IMR-90 (cell line): ENCODE measurements around the gene LAMB2. TPM values are rescaled to one million over a fixed set of nuclear protein-coding genes. Genes with fewer than 3 reads are reported as not detected.

Source experiments
- ATAC-seq: fragments of 200-7000 bp; cut with Tn5 transposase; 2 replicates; pipeline ENCODE4 v1.9.1; 2020; ENCODE audit warnings: low read depth, mild to moderate bottlenecking, moderate library complexity
- BruUV-seq: library from RNA; stranded (reverse); fragments of 400-500 nt; replicated peaks from 2 replicates; lab custom pipeline; 2021; lab: Mats Ljungman, UMichigan
- CTCF ChIA-PET: fragments of 300-600 bp; formaldehyde crosslinking; extraction: SDS; loops from one replicate; lab custom pipeline; 2021; ENCODE audit warnings: antibody characterized with exemption; lab: Yijun Ruan, JAX
- POLR2A ChIA-PET: fragments of 300-600 bp; sonication (Branson Sonifier 250); formaldehyde crosslinking; loops from one replicate; lab custom pipeline; 2022; ENCODE audit warnings: antibody characterized with exemption; ENCODE audit not compliant: unreplicated experiment; lab: Charles Lee
- DNase-seq: peaks from one replicate; pipeline ENCODE4 v3.0.0; 2013
- H2AFZ ChIP-seq: replicated peaks from 2 replicates; pipeline ENCODE3; 2013; ENCODE audit warnings: low read length, mild to moderate bottlenecking; ENCODE audit not compliant: poor library complexity
- H2AK5ac ChIP-seq: 2 replicates; pipeline ENCODE4 v1.6.1; 2013; ENCODE audit warnings: low read depth, low read length, inconsistent platforms
- H2AK9ac ChIP-seq: replicated peaks from 2 replicates; pipeline ENCODE3; 2013; ENCODE audit warnings: mild to moderate bottlenecking, low read depth, low read length, moderate library complexity; ENCODE audit not compliant: poor library complexity
- H2BK120ac ChIP-seq: 2 replicates; pipeline ENCODE4 v1.6.1; 2013; ENCODE audit warnings: low read depth, low read length, inconsistent platforms
- H2BK15ac ChIP-seq: 3 replicates; pipeline ENCODE4 v1.6.1; 2013; ENCODE audit warnings: low read depth, low read length, inconsistent platforms
- H2BK20ac ChIP-seq: 2 replicates; pipeline ENCODE4 v1.6.1; 2013; ENCODE audit warnings: low read depth, mild to moderate bottlenecking, inconsistent platforms, low read length, moderate library complexity
- H2BK5ac ChIP-seq: 2 replicates; pipeline ENCODE4 v1.6.1; 2013; ENCODE audit warnings: mild to moderate bottlenecking, low read depth, low read length, inconsistent platforms; ENCODE audit not compliant: poor library complexity, severe bottlenecking
- H3K14ac ChIP-seq: replicated peaks from 2 replicates; pipeline ENCODE4 v1.6.1; 2013; ENCODE audit warnings: low read depth, low read length, inconsistent platforms
- H3K18ac ChIP-seq: 2 replicates; pipeline ENCODE4 v1.6.1; 2013; ENCODE audit warnings: low read depth, low read length, control low read depth
- H3K23ac ChIP-seq: 2 replicates; pipeline ENCODE4 v1.6.1; 2013; ENCODE audit warnings: low read depth, low read length, inconsistent platforms
- H3K27ac ChIP-seq: 2 replicates; pipeline ENCODE4 v1.5.1; 2013; ENCODE audit warnings: mild to moderate bottlenecking, control low read depth, low read length; ENCODE audit not compliant: insufficient read depth
- H3K27me3 ChIP-seq: 2 replicates; pipeline ENCODE4 v1.6.1; 2013; ENCODE audit warnings: low read length; ENCODE audit not compliant: control insufficient read depth, insufficient read depth
- H3K36me3 ChIP-seq: 2 replicates; pipeline ENCODE4 v1.6.1; 2013; ENCODE audit warnings: low read length, mixed read lengths; ENCODE audit not compliant: control insufficient read depth, insufficient read depth
- H3K4ac ChIP-seq: 2 replicates; pipeline ENCODE4 v1.6.1; 2013; ENCODE audit warnings: low read depth, low read length, inconsistent platforms
- H3K4me1 ChIP-seq: 2 replicates; pipeline ENCODE4 v1.6.1; 2013; ENCODE audit warnings: low read length, mixed read lengths; ENCODE audit not compliant: control insufficient read depth, insufficient read depth
- H3K4me2 ChIP-seq: 2 replicates; pipeline ENCODE4 v1.6.1; 2013; ENCODE audit warnings: low read depth, mild to moderate bottlenecking, control low read depth, low read length, moderate library complexity
- H3K4me3 ChIP-seq: 2 replicates; pipeline ENCODE4 v1.5.1; 2013; ENCODE audit warnings: low read depth, mild to moderate bottlenecking, control low read depth, low read length, moderate library complexity; ENCODE audit not compliant: insufficient read depth
- H3K56ac ChIP-seq: 2 replicates; pipeline ENCODE4 v1.6.1; 2013; ENCODE audit warnings: low read length, inconsistent platforms; ENCODE audit not compliant: insufficient read depth; ENCODE audit errors: extremely low read depth
- H3K79me1 ChIP-seq, 2 experiments: 2 replicates each; pipeline ENCODE4 v1.6.1; 2013; ENCODE audit warnings: low read length in 2 of 2, inconsistent platforms in 1 of 2, low read depth in 1 of 2
- H3K9ac ChIP-seq: 2 replicates; pipeline ENCODE4 v1.6.1; 2013; ENCODE audit warnings: low read depth, low read length, control low read depth
- H3K9me1 ChIP-seq: 2 replicates; pipeline ENCODE4 v1.6.1; 2013; ENCODE audit warnings: low read length, inconsistent platforms; ENCODE audit not compliant: insufficient read depth
- H3K9me3 ChIP-seq: 2 replicates; pipeline ENCODE4 v1.6.1; 2013; ENCODE audit warnings: low read length; ENCODE audit not compliant: control insufficient read depth, insufficient read depth
- H4K20me1 ChIP-seq: 2 replicates; pipeline ENCODE4 v1.6.1; 2013; ENCODE audit warnings: low read length, inconsistent platforms; ENCODE audit not compliant: insufficient read depth
- H4K5ac ChIP-seq: 2 replicates; pipeline ENCODE4 v1.6.1; 2013; ENCODE audit warnings: mild to moderate bottlenecking, low read depth, low read length, control low read depth
- H4K8ac ChIP-seq, 2 experiments: 2 replicates each; pipeline ENCODE4 v1.6.1; 2013; ENCODE audit warnings: low read depth in 2 of 2, low read length in 2 of 2, control low read depth in 1 of 2, inconsistent platforms in 1 of 2
- H4K91ac ChIP-seq: 2 replicates; pipeline ENCODE4 v1.6.1; 2013; ENCODE audit warnings: low read depth, low read length, inconsistent platforms; ENCODE audit not compliant: insufficient read depth
- BHLHE40 ChIP-seq: fragments of 150-350 bp; IDR thresholded peaks from 2 replicates; pipeline ENCODE4 v1.6.1; 2016; ENCODE audit warnings: mild to moderate bottlenecking, low read depth, low read length
- CEBPB ChIP-seq: IDR thresholded peaks from 2 replicates; pipeline ENCODE4 v1.6.1; 2012; ENCODE audit warnings: low read depth, low read length, improper control_type of control experiment
- CHD1 ChIP-seq: IDR thresholded peaks from 2 replicates; pipeline ENCODE4 v1.6.1; 2012; ENCODE audit warnings: low read depth, low read length, improper control_type of control experiment
- FOS ChIP-seq: fragments of 150-350 bp; IDR thresholded peaks from 2 replicates; pipeline ENCODE4 v1.6.1; 2016; ENCODE audit warnings: low read depth, low read length
- MAFK ChIP-seq: IDR thresholded peaks from 2 replicates; pipeline ENCODE4 v1.6.1; 2012; ENCODE audit warnings: low read depth, low read length, improper control_type of control experiment
- MAZ ChIP-seq: IDR thresholded peaks from 2 replicates; pipeline ENCODE4 v1.6.1; 2012; ENCODE audit warnings: low read depth, mild to moderate bottlenecking, low read length, improper control_type of control experiment, moderate library complexity, borderline replicate concordance
- MXI1 ChIP-seq: IDR thresholded peaks from 2 replicates; pipeline ENCODE4 v1.6.1; 2012; ENCODE audit warnings: low read depth, mild to moderate bottlenecking, low read length, moderate library complexity, borderline replicate concordance
- NFE2L2 ChIP-seq: fragments of 150-350 bp; IDR thresholded peaks from 2 replicates; pipeline ENCODE4 v1.6.1; 2016; ENCODE audit warnings: low read depth, mild to moderate bottlenecking, low read length
- POLR2A ChIP-seq: IDR thresholded peaks from 2 replicates; pipeline ENCODE4 v1.6.1; 2012; ENCODE audit warnings: mild to moderate bottlenecking, low read depth, low read length
- RAD21 ChIP-seq: IDR thresholded peaks from 2 replicates; pipeline ENCODE4 v1.6.1; 2012; ENCODE audit warnings: low read length, improper control_type of control experiment
- RCOR1 ChIP-seq: IDR thresholded peaks from 2 replicates; pipeline ENCODE4 v1.6.1; 2012; ENCODE audit warnings: mild to moderate bottlenecking, low read length, improper control_type of control experiment; ENCODE audit not compliant: insufficient replicate concordance
- RFX5 ChIP-seq: IDR thresholded peaks from 2 replicates; pipeline ENCODE4 v1.8.0; 2012; ENCODE audit warnings: low read depth, mild to moderate bottlenecking, low read length, moderate library complexity
- SMC3 ChIP-seq: fragments of 150-350 bp; IDR thresholded peaks from 2 replicates; pipeline ENCODE4 v1.6.1; 2016; ENCODE audit warnings: low read depth, mild to moderate bottlenecking, antibody characterized with exemption, low read length, moderate library complexity
- WGBS, 2 experiments: methylation state at CpG; one replicate each; pipeline versions ENCODE4 v1.1.5 to v1.1.7; 2013; ENCODE audit warnings: missing lambda C conversion rate in 2 of 2; ENCODE audit not compliant: insufficient read length in 1 of 2; ENCODE audit errors: extremely low coverage in 2 of 2; 5-methylcytosine and 5-hydroxymethylcytosine counted together
- dilution Hi-C: fragments of 300-500 bp; cut with HindIII; formaldehyde crosslinking; loops from one replicate; pipeline ENCODE4 v1.14.3; 2018; ENCODE audit warnings: low sequenced_read_pairs; ENCODE audit not compliant: unreplicated experiment
- in situ Hi-C: fragments of 300-500 bp; cut with MboI; formaldehyde crosslinking; loops from 3 replicates; pipeline ENCODE4 v1.14.3; 2019; ENCODE audit warnings: low sequenced_read_pairs, inconsistent platforms, mixed read lengths
- intact Hi-C: fragments of 100-400 bp; cut with micrococcal nuclease; formaldehyde crosslinking; loops from 2 replicates; pipeline ENCODE4 v1.10.0; 2022
- polyA plus RNA-seq, 3 experiments: library from polyadenylated mRNA; depleted of rRNA; stranded (reverse); fragments of >200 nt; gene quantifications; 2 replicates each; pipeline ENCODE4 v1.2.3, GENCODE V29; 2012; ENCODE audit warnings: low replicate concordance in 1 of 3
- total RNA-seq: library from RNA; depleted of rRNA; stranded (reverse); fragments of >200 nt; gene quantifications from 2 replicates; pipeline ENCODE4 v1.2.3, GENCODE V29; 2012
- TF ChIP-seq, protein P1 (sequence below): conservative IDR thresholded peaks from 2 replicates; pipeline ENCODE4 v1.5.1; 2012; ENCODE audit warnings: mild to moderate bottlenecking, low read depth, low read length, improper control_type of control experiment
- TF ChIP-seq, protein P2 (sequence below): fragments of 150-350 bp; IDR thresholded peaks from 2 replicates; pipeline ENCODE4 v1.6.1; 2017; ENCODE audit warnings: mild to moderate bottlenecking, antibody characterized with exemption, low read length, low read depth
- TF ChIP-seq, protein P3 (sequence below): fragments of 150-350 bp; IDR thresholded peaks from 2 replicates; pipeline ENCODE4 v1.6.1; 2016; ENCODE audit warnings: low read depth, mild to moderate bottlenecking, low read length, moderate library complexity, borderline replicate concordance

The LAMB2 gene
- total and polyA plus RNA-seq, 2 of the 4 experiments (the other 2 are of a cell fraction), result 213 to 570 TPM

DNA sequence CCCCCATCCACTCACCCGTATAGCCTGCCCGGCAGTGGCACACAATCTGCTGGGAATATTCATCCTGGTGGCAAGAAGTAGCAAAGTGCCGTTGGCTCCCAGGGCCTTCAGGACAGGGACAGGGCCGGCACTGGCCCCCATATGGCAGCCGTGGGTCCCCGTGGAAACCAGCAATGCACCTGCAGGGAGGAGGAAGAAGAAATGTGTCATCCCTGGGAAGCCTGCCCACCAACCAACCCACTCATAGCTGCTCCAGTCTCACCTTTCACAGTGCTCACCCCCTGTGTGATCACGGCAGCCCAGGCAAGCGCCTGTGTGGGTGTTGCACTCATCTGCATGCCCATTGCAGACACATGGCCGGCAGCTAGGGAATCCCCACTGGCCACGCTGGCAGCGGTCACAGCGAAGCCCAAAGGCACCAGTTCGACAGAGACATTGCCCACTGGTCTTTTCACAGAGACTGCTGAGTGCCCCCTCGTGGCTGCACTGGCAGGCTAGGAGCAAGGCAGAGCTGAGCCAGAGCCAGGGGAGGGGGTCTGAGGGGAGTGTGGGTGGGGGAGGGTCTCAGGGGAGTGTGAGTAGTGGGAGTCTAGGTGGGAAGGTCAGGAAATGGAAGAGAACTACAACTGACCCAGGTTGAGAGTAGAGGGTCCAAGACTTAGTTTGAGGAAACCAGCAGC is 7.7 kb downstream of the LAMB2 start:
- Histone ChIP-seq H3K4me1 (no peaks in the 10 kb centered on the region), H2AK5ac (no peak overlapping the region), H3K18ac (no peak overlapping the region), H3K4ac (no peak overlapping the region), H3K56ac (no peak overlapping the region), H3K9ac (no peak overlapping the region), H3K36me3 (peaks cover 82% of the 10 kb centered on the region), H3K23ac (no peak overlapping the region), H4K5ac (no peak overlapping the region), H3K9me3 (no peaks in the 10 kb centered on the region), H2BK5ac (no peak overlapping the region), H3K27ac (no peak overlapping the region), H3K79me1 (peaks cover 17 to 52% of the 10 kb centered on the region in 2 experiments), H2AFZ (no peak overlapping the region), H3K14ac (no peak overlapping the region), H3K4me3 (no peak overlapping the region), H4K8ac (no peak overlapping the region), H2AK9ac (no peak overlapping the region), H3K4me2 (no peak overlapping the region), H2BK120ac (no peak overlapping the region), H4K20me1 (peaks cover 13% of the 10 kb centered on the region), H4K91ac (no peak overlapping the region), H2BK20ac (no peak overlapping the region), H3K9me1 (peaks cover 8% of the 10 kb centered on the region; the same call in 1 of the 2 replicates), H2BK15ac (no peak overlapping the region), H3K27me3 (no peaks in the 10 kb centered on the region)
- ChIA-PET POLR2A (no interaction called here), CTCF (no interaction called here)
- 77% methylated on average over 8 of the region's 14 CpGs; no CpG with 5 or more reads in 1 of the 2 experiments for WGBS, 2 experiments
- in situ Hi-C loops (no loop called here), dilution Hi-C loops (no loop called here), intact Hi-C loops (no loop called here)
- TF ChIP-seq RCOR1, result no peak
- TF ChIP-seq SMC3, result no peak
- TF ChIP-seq NFE2L2, result no peak
- no peak for TF ChIP-seq POLR2A
- no peak for TF ChIP-seq FOS
- TF ChIP-seq, protein P1, sequence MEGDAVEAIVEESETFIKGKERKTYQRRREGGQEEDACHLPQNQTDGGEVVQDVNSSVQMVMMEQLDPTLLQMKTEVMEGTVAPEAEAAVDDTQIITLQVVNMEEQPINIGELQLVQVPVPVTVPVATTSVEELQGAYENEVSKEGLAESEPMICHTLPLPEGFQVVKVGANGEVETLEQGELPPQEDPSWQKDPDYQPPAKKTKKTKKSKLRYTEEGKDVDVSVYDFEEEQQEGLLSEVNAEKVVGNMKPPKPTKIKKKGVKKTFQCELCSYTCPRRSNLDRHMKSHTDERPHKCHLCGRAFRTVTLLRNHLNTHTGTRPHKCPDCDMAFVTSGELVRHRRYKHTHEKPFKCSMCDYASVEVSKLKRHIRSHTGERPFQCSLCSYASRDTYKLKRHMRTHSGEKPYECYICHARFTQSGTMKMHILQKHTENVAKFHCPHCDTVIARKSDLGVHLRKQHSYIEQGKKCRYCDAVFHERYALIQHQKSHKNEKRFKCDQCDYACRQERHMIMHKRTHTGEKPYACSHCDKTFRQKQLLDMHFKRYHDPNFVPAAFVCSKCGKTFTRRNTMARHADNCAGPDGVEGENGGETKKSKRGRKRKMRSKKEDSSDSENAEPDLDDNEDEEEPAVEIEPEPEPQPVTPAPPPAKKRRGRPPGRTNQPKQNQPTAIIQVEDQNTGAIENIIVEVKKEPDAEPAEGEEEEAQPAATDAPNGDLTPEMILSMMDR, result no peak
- TF ChIP-seq, protein P2, sequence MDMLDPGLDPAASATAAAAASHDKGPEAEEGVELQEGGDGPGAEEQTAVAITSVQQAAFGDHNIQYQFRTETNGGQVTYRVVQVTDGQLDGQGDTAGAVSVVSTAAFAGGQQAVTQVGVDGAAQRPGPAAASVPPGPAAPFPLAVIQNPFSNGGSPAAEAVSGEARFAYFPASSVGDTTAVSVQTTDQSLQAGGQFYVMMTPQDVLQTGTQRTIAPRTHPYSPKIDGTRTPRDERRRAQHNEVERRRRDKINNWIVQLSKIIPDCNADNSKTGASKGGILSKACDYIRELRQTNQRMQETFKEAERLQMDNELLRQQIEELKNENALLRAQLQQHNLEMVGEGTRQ, result no peak
- TF ChIP-seq, protein P3, sequence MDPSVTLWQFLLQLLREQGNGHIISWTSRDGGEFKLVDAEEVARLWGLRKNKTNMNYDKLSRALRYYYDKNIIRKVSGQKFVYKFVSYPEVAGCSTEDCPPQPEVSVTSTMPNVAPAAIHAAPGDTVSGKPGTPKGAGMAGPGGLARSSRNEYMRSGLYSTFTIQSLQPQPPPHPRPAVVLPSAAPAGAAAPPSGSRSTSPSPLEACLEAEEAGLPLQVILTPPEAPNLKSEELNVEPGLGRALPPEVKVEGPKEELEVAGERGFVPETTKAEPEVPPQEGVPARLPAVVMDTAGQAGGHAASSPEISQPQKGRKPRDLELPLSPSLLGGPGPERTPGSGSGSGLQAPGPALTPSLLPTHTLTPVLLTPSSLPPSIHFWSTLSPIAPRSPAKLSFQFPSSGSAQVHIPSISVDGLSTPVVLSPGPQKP, result no peak
- TF ChIP-seq MAZ, result no peak
- TF ChIP-seq CEBPB, result no peak
- no peak for TF ChIP-seq BHLHE40
- no peak for TF ChIP-seq MXI1
- no peak for TF ChIP-seq RAD21
- TF ChIP-seq CHD1, result no peak
- TF ChIP-seq RFX5, result no peak
- no peak for TF ChIP-seq MAFK
- ATAC-seq (no peak), DNase-seq (peak; percentile 59)
- no TSS peak for BruUV-seq
